OCI-LY1 (cell line): ENCODE data around the gene SLC41A1.

Source experiments
- H2AFZ ChIP-seq: fragments of 200-600 bp; sonication (generic), shearing (Covaris generic); 2 replicates; pipeline ENCODE4 v1.6.0; 2014; ENCODE audit warnings: antibody characterized with exemption, mild to moderate bottlenecking, low read length
- H3F3A ChIP-seq: fragments of 200-600 bp; sonication (generic), shearing (Covaris generic); 2 replicates; pipeline ENCODE4 v1.6.0; 2014; ENCODE audit warnings: mild to moderate bottlenecking, antibody characterized with exemption, low read length, moderate library complexity; ENCODE audit not compliant: insufficient read depth
- H3K27ac ChIP-seq: fragments of 200-600 bp; sonication (generic); 2 replicates; pipeline ENCODE4 v1.5.1; 2014; ENCODE audit warnings: low read length, mixed run types, mild to moderate bottlenecking, low read depth; ENCODE audit not compliant: poor library complexity, severe bottlenecking
- H3K27me3 ChIP-seq: fragments of 200-600 bp; sonication (generic); 2 replicates; pipeline ENCODE4 v1.6.0; 2014; ENCODE audit warnings: antibody characterized with exemption, mild to moderate bottlenecking, low read length, moderate library complexity; ENCODE audit not compliant: insufficient read depth
- H3K36me3 ChIP-seq: fragments of 200-600 bp; sonication (generic); 2 replicates; pipeline ENCODE4 v1.6.1; 2014; ENCODE audit warnings: mild to moderate bottlenecking, antibody characterized with exemption, low read length, moderate library complexity, mixed read lengths; ENCODE audit not compliant: insufficient read depth
- H3K4me1 ChIP-seq: fragments of 200-600 bp; sonication (generic); 2 replicates; pipeline ENCODE4 v1.5.1; 2014; ENCODE audit warnings: mild to moderate bottlenecking, low read length, moderate library complexity; ENCODE audit not compliant: insufficient read depth, severe bottlenecking
- H3K4me2 ChIP-seq: fragments of 200-600 bp; sonication (generic), shearing (Covaris generic); 2 replicates; pipeline ENCODE4 v1.6.1; 2014; ENCODE audit warnings: low read length
- H3K4me3 ChIP-seq: fragments of 200-600 bp; sonication (generic); 2 replicates; pipeline ENCODE4 v1.5.1; 2014; ENCODE audit warnings: low read length, low read depth, mild to moderate bottlenecking, mixed read lengths; ENCODE audit not compliant: poor library complexity, severe bottlenecking
- H3K79me2 ChIP-seq: fragments of 200-600 bp; shearing (Covaris generic); 2 replicates; pipeline ENCODE4 v1.6.1; 2016; ENCODE audit warnings: mixed run types, low read length, mixed read lengths; ENCODE audit not compliant: insufficient read depth
- H3K9ac ChIP-seq: fragments of 200-600 bp; sonication (generic), shearing (Covaris generic); 2 replicates; pipeline ENCODE4 v1.6.1; 2014; ENCODE audit warnings: mild to moderate bottlenecking, low read length, mixed read lengths
- H3K9me2 ChIP-seq: fragments of 200-600 bp; sonication (generic), shearing (Covaris generic); 2 replicates; pipeline ENCODE4 v1.6.1; 2014; ENCODE audit warnings: low read depth, mild to moderate bottlenecking, low read length, mixed read lengths
- H3K9me3 ChIP-seq: fragments of 200-600 bp; shearing (Covaris generic); 2 replicates; pipeline ENCODE4 v1.6.1; 2014; ENCODE audit warnings: low read length, mixed read lengths
- H4K20me1 ChIP-seq: fragments of 200-600 bp; sonication (generic), shearing (Covaris generic); 2 replicates; pipeline ENCODE4 v1.6.0; 2016; ENCODE audit warnings: mild to moderate bottlenecking, low read length; ENCODE audit not compliant: insufficient read depth
- EZH2 ChIP-seq: fragments of 200-600 bp; sonication (generic), shearing (Covaris generic); IDR thresholded peaks from 2 replicates; pipeline ENCODE4 v1.8.0; 2017; ENCODE audit warnings: borderline replicate concordance, mixed run types, mild to moderate bottlenecking, antibody characterized with exemption, low read length, moderate library complexity, mixed read lengths
- TF ChIP-seq, protein P1 (sequence below): fragments of 200-600 bp; sonication (generic), shearing (Covaris generic); IDR thresholded peaks from 2 replicates; pipeline ENCODE4 v1.5.1; 2017; ENCODE audit warnings: mild to moderate bottlenecking, antibody characterized with exemption, low read length, moderate library complexity, mixed read lengths

SLC41A1 gene

DNA sequence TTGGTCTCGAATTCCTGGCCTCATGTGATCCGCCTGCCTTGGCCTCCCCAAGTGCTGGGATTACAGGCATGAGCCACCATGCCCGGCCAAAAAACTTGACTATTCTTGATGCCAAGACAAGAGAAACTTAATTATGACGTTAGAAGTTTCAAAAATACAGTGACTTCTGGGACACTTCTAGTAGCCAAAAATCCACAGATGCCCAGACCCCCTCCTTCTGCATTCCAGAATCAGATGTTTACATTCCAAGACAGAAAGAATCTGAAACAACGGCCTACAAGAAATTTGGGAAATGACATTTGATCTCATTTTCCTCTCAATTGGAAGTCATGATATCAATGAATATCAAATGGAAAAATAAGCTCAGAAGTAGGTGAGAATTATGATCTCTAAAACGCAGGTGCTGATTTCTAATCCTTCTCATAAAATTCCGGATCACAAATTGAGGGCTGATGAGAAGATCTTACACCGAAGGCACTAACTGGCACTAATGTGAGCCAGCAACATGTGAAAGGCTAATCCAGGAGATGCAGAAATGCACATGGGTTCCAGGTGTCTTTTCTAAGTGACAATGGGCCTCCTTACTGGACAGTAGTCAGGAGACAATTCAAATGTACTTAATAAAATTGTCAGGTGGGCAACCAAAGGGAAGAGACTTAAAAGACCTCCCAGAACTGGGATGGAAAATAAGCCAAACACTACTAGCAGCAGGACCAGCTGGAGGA lies 43.2 kb downstream of the SLC41A1 start:
- no peaks in the 10 kb centered on the region for H3K27me3 ChIP-seq
- H3K9me2 ChIP-seq, result no peaks in the 10 kb centered on the region
- H3F3A ChIP-seq, result no peaks in the 10 kb centered on the region
- TF ChIP-seq, protein P1, sequence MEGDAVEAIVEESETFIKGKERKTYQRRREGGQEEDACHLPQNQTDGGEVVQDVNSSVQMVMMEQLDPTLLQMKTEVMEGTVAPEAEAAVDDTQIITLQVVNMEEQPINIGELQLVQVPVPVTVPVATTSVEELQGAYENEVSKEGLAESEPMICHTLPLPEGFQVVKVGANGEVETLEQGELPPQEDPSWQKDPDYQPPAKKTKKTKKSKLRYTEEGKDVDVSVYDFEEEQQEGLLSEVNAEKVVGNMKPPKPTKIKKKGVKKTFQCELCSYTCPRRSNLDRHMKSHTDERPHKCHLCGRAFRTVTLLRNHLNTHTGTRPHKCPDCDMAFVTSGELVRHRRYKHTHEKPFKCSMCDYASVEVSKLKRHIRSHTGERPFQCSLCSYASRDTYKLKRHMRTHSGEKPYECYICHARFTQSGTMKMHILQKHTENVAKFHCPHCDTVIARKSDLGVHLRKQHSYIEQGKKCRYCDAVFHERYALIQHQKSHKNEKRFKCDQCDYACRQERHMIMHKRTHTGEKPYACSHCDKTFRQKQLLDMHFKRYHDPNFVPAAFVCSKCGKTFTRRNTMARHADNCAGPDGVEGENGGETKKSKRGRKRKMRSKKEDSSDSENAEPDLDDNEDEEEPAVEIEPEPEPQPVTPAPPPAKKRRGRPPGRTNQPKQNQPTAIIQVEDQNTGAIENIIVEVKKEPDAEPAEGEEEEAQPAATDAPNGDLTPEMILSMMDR, result no peak
- H3K36me3 ChIP-seq, result no peaks in the 10 kb centered on the region; the same call in 1 of the 2 replicates
- no peaks in the 10 kb centered on the region for H3K79me2 ChIP-seq
- H3K27ac ChIP-seq, result no peak overlapping the region
- no peaks in the 10 kb centered on the region for H3K9me3 ChIP-seq
- H2AFZ ChIP-seq, result no peak overlapping the region
- H3K4me1 ChIP-seq, result peaks cover 9% of the 10 kb centered on the region
- H3K4me2 ChIP-seq, result no peak overlapping the region
- no peak overlapping the region for H3K4me3 ChIP-seq
- H3K9ac ChIP-seq, result no peak overlapping the region
- no peaks in the 10 kb centered on the region for H4K20me1 ChIP-seq

DNA sequence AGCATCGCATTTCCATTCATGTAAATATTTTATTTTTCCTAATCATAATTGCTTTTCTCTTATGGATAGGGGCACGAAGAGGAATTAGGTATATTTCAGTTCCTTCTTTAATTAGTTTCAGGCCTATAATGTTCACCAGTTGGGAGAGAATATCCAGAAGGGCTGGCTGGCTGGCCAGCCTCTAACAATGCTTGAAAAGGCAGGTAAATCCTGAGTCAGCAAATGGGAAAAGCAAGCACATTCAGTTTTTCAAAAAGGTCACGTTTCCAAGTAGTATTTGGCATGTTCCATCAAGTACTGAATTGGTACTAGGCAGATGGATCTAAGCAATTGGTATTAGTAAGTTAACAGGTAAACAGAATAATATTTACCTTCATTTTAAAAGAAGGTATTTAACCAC lies 45.8 kb downstream of the SLC41A1 start:
- Histone ChIP-seq H3K4me1 (no peaks in the 10 kb centered on the region), H3K4me3 (no peak overlapping the region), H3K9me3 (no peaks in the 10 kb centered on the region), H3F3A (no peaks in the 10 kb centered on the region), H3K9me2 (no peaks in the 10 kb centered on the region), H3K4me2 (no peak overlapping the region), H3K27ac (no peak overlapping the region), H2AFZ (no peak overlapping the region), H3K36me3 (no peaks in the 10 kb centered on the region; the same call in 1 of the 2 replicates), H3K79me2 (no peaks in the 10 kb centered on the region), H3K9ac (no peak overlapping the region), H4K20me1 (no peaks in the 10 kb centered on the region), H3K27me3 (no peaks in the 10 kb centered on the region)
- TF ChIP-seq, protein P1, result no peak

DNA sequence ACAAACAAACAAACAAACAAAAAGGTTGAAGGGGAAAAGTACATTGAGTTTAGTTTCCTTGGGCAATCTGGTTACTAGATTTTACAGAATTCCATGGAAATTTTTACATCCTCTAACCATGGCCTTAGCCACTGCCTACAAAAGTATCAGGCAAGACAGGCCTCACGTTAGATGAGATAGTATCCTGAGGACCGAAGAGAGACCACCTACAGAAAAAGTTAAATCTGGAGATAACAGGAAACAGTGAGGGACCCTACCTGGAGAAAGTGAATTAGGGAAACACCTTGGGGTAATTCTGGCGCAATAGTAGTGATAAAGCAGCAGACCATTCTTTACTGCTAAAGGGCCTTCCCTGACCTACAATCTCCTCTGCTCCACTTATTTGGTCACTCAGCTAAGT lies 46.4 kb downstream of the SLC41A1 start:
- Histone ChIP-seq H2AFZ (no peak overlapping the region), H3K9me3 (no peaks in the 10 kb centered on the region), H3K9ac (no peak overlapping the region), H3F3A (no peaks in the 10 kb centered on the region), H3K36me3 (no peaks in the 10 kb centered on the region; the same call in 1 of the 2 replicates), H3K79me2 (no peaks in the 10 kb centered on the region), H3K4me3 (no peak overlapping the region), H3K4me1 (no peaks in the 10 kb centered on the region), H3K27ac (no peak overlapping the region), H3K27me3 (no peaks in the 10 kb centered on the region), H3K9me2 (no peaks in the 10 kb centered on the region), H4K20me1 (no peaks in the 10 kb centered on the region), H3K4me2 (no peak overlapping the region)
- TF ChIP-seq, protein P1, result no peak
- no peak for TF ChIP-seq EZH2
